HG03097 (cell line): ENCODE results near the gene PEX16.

Experiments
- ATAC-seq: cut with Tn5 transposase; IDR thresholded peaks from one replicate; pipeline ENCODE4 v1.9.1; 2021; ENCODE audit not compliant: unreplicated experiment, low FRiP score

PEX16 gene

DNA sequence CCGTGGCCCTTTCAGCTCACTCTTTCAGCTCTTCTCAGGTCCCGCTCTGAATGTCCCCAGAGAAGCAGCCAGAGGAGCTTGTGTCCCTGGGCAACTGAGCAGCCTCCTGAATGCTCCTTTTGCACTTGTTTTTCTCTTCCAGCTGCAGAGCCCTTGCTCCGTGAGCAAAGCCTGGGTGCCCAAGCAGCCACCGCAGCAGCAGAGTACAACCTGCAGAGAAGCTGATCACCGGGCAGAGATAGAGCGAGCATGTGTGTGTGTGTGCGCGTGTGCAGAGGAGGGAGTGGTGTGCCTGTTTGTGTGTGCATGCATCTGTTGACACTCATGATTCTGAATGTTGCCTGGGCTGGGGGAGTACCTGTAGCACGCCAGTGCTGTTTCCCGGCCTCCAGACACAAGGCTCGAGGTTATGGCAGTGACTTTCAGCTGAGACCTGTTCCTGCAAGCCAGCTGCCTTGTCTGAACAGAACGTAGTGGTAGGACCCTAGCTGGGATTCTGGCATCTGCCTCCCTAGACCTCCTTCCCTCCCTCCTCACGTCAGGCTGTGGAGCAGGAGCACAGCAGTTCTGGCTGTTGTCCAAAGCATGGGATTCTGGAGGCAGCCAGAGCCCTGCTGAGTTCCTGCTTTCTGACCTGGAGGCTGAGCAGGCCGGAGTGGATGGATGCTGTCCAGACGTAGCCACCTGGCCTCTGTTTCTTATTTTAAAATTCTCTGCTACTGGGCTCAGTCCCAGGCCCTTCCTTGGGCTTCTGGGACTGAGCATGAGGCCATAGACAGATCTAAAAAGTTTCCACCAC is 36.7 kb downstream of the PEX16 start:
- no peak for ATAC-seq

- no peak for ATAC-seq
These were observed 37.6 kb downstream of the PEX16 start for GRCh38 chr11:45879803-45880686.

- ATAC-seq: no peak
These were observed 39.8 kb downstream of the PEX16 start for GRCh38 chr11:45877845-45878244.

DNA sequence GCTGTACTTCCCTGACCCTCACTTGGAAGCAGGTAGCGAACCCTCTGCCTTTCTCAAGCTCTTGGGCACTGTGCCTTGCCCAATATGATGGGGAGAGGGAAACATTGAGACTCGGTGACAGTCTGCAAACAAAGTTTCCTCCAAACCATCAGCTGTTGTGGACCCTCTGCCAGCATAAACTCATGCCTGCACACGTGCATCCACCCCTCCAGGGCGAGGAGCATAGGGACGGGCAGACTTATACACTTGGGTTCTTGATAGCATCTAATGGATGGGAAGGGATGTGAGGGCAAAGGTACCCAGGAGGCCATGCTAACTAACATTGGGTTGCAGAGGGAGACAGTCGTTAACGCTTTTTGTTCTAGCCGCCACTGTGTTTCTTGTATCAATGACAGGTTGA is 40.5 kb downstream of the PEX16 start:
- ATAC-seq: no peak

GRCh38 chr11:45876401-45876800 is 41.3 kb downstream of the PEX16 start:
- ATAC-seq: no peak

- ATAC-seq: no peak
These were observed 44.9 kb downstream of the PEX16 start for GRCh38 chr11:45872651-45873356.

DNA sequence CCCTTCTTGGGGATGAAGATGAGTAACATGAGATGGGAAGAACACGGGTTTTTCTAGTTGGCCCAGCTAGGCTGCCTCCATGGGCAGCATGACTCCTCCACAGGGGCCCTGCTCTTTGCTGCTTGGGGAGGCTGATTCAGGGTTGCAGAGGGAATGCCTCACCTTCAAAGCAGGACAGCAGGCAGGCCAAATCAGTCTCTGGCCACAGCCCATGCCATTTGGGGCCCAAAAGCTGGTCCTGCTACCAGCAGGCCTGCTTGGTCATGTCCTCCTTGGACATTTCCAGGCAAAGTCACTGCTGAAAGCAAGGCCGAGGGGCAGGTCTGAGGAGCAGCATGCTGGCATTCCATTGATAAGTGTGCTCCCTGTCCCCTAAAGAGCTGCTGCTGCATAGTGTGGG is 46.0 kb downstream of the PEX16 start:
- no peak for ATAC-seq

GRCh38 chr11:45870706-45871105 is 47.0 kb downstream of the PEX16 start:
- ATAC-seq: no peak

- no peak for ATAC-seq
These were observed 48.1 kb downstream of the PEX16 start for GRCh38 chr11:45869551-45869950.

- no peak for ATAC-seq
These were observed 53.6 kb downstream of the PEX16 start for GRCh38 chr11:45864041-45864440.

GRCh38 chr11:45860764-45861510 is 56.7 kb downstream of the PEX16 start:
- ATAC-seq: no peak

- no peak for ATAC-seq
These were observed 57.3 kb downstream of the PEX16 start for GRCh38 chr11:45860348-45860747.
